Upper lobe of left lung (tissue), 6 donors: ENCODE data around the gene C3orf20. TPM values are rescaled to one million over a fixed set of nuclear protein-coding genes. Genes with fewer than 3 reads are reported as not detected.

Experiments
- ATAC-seq, 2 donors: fragments of 200-7000 bp; cut with Tn5 transposase; one replicate each; pipeline ENCODE4 v1.9.1; 2022; ENCODE audit warnings: mild to moderate bottlenecking in 2 of 2, moderate library complexity in 2 of 2; ENCODE audit not compliant: low FRiP score in 2 of 2
- DNase-seq, 2 donors: peaks; one replicate each; pipeline ENCODE4 v3.0.0-alpha.2; 2019 to 2020
- H3K27ac ChIP-seq, 4 donors: fragments of 200-600 bp; sonication (generic); one replicate each; pipeline ENCODE4 v1.5.1; 2016 to 2019
- H3K27me3 ChIP-seq, 4 donors: fragments of 200-600 bp; sonication (generic); one replicate each; pipeline ENCODE4 v1.5.1; 2017 to 2019
- H3K36me3 ChIP-seq, 4 donors: fragments of 200-600 bp; sonication (generic); one replicate each; pipeline ENCODE4 v1.5.1; 2016 to 2019
- H3K4me1 ChIP-seq, 4 donors: fragments of 200-600 bp; sonication (generic); one replicate each; pipeline ENCODE4 v1.5.1; 2018 to 2019
- H3K4me3 ChIP-seq, 4 donors: fragments of 200-600 bp; sonication (generic); one replicate each; pipeline ENCODE4 v1.5.1; 2017 to 2019; ENCODE audit warnings: mild to moderate bottlenecking in 2 of 4, moderate library complexity in 1 of 4
- H3K9me3 ChIP-seq, 4 donors: fragments of 200-600 bp; sonication (generic); one replicate each; pipeline ENCODE4 v1.5.1; 2018 to 2019
- EP300 ChIP-seq, 4 donors: sonication (generic); formaldehyde crosslinking; IDR thresholded peaks; one replicate each; pipeline ENCODE4 v1.5.1; 2017; ENCODE audit warnings: antibody characterized with exemption in 4 of 4, control low read depth in 2 of 4
- POLR2A ChIP-seq, 4 donors: fragments of 450-650 bp; IDR thresholded peaks; one replicate each; pipeline ENCODE4 v1.5.1; 2016 to 2017; ENCODE audit warnings: antibody characterized with exemption in 4 of 4, mild to moderate bottlenecking in 2 of 4
- POLR2AphosphoS5 ChIP-seq, 2 donors: sonication (generic); formaldehyde crosslinking; IDR thresholded peaks; one replicate each; pipeline ENCODE4 v1.5.1; 2017; ENCODE audit warnings: antibody characterized with exemption in 2 of 2
- WGBS, 2 donors: methylation state at CpG; one replicate each; pipeline ENCODE4 v1.1.5; 2017 to 2018; 5-methylcytosine and 5-hydroxymethylcytosine counted together
- total RNA-seq, 6 donors: library from RNA; depleted of rRNA in 4 of 6; stranded (reverse); fragments of >200 nt in 4 of 6; gene quantifications; one replicate each; pipeline versions ENCODE4 v1.1.0 to v1.2.1, GENCODE V29; 2016 to 2021
- TF ChIP-seq, protein P1 (sequence below), 6 experiments: fragments of 450-650 bp in 4 of 6; fragments of 200-600 bp in 2 of 6; sonication (generic) in 2 of 6; IDR thresholded peaks; one replicate each; pipeline ENCODE4 v1.5.1; 2016 to 2019; ENCODE audit warnings: antibody characterized with exemption in 6 of 6
- donor health status: DM: no; HTN: no; CAD: no; lungs with moderate emphysema.
- donor health status: DM: no; HTN: yes; CAD: no; lungs with severe emphysema.

The C3orf20 gene
- total RNA-seq, 6 donors from 2014 or later = 0.09 to 0.11 (median 0.10) TPM; not detected in 3

- no peak overlapping the region for H3K4me3 ChIP-seq
- no peaks in the 10 kb centered on the region for H3K36me3 ChIP-seq
- H3K27ac ChIP-seq = no peak overlapping the region
- DNase-seq (peak in 1 of 2 donors; percentile 1), ATAC-seq (no peak)
- WGBS, 2 donors = 83 to 93% methylated on average over 6 to 9 of the region's 9 CpGs
- TF ChIP-seq POLR2AphosphoS5 (IDR thresholded peaks at IDR 0.05) (no peak), POLR2A (IDR thresholded peaks at IDR 0.05) (no peak), EP300 (IDR thresholded peaks at IDR 0.05) (no peak)
- TF ChIP-seq, protein P1, sequence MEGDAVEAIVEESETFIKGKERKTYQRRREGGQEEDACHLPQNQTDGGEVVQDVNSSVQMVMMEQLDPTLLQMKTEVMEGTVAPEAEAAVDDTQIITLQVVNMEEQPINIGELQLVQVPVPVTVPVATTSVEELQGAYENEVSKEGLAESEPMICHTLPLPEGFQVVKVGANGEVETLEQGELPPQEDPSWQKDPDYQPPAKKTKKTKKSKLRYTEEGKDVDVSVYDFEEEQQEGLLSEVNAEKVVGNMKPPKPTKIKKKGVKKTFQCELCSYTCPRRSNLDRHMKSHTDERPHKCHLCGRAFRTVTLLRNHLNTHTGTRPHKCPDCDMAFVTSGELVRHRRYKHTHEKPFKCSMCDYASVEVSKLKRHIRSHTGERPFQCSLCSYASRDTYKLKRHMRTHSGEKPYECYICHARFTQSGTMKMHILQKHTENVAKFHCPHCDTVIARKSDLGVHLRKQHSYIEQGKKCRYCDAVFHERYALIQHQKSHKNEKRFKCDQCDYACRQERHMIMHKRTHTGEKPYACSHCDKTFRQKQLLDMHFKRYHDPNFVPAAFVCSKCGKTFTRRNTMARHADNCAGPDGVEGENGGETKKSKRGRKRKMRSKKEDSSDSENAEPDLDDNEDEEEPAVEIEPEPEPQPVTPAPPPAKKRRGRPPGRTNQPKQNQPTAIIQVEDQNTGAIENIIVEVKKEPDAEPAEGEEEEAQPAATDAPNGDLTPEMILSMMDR (IDR thresholded peaks at IDR 0.05) = no peak
- no peaks in the 10 kb centered on the region for H3K9me3 ChIP-seq
- no peaks in the 10 kb centered on the region for H3K4me1 ChIP-seq
- H3K27me3 ChIP-seq = no peaks in the 10 kb centered on the region
These were observed 28.3 kb downstream of the C3orf20 start for GRCh38 chr3:14703128-14703750.

DNA sequence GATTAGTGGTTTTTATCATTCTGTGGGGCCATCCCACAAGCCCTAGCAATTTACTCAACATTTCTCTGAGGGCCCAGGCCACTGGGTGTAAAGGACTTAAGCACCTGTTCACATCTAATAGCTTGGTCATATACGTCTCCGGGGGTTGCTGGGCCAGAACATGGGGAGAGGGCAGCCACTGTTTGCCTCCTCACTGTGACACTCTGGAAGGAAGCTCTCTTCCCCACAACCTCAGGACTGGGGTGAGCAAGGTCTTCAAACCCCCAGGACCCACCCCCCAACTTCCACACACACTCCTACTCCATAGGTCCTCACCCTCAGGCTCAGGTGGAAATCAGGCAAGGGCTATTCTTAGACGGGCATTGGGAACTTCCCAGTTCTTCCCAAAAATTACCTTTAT lies 28.9 kb downstream of the C3orf20 start:
- no peaks in the 10 kb centered on the region for H3K27me3 ChIP-seq
- 89 to 93% methylated on average over 3 of the region's 3 CpGs for WGBS, 2 donors
- ATAC-seq = no peak
- no peak overlapping the region for H3K27ac ChIP-seq
- no peaks in the 10 kb centered on the region for H3K36me3 ChIP-seq
- no peak for TF ChIP-seq EP300 (IDR thresholded peaks at IDR 0.05)
- TF ChIP-seq, protein P1 (IDR thresholded peaks at IDR 0.05) = no peak
- TF ChIP-seq POLR2A (IDR thresholded peaks at IDR 0.05) = no peak
- TF ChIP-seq POLR2AphosphoS5 (IDR thresholded peaks at IDR 0.05) = no peak
- H3K9me3 ChIP-seq = no peaks in the 10 kb centered on the region
- H3K4me3 ChIP-seq = no peak overlapping the region
- DNase-seq = no peak
- no peaks in the 10 kb centered on the region for H3K4me1 ChIP-seq

DNA sequence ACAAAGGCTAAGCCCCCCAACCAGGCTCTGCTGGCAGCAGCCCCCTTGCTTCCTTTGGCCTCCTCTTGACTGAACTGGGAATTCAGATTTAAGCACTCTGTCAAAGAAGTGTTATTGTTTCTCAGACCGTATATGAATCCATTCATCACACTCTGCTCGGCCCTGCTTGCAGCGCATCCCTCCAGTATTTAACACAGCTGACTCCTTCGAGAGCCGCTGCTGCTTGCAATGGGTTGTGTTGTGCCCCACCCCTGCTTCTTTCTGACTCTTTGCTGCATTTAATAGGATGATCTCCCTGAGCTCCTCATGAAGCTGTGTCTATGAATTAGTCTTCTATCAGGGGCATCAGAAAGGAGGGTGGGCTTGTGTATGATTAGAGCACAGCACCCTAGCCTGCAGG lies 31.2 kb downstream of the C3orf20 start:
- no peak for DNase-seq
- TF ChIP-seq, protein P1 (IDR thresholded peaks at IDR 0.05) = no peak

GRCh38 chr3:14716591-14716990 lies 41.6 kb downstream of the C3orf20 start:
- Histone ChIP-seq H3K4me1 (no peaks in the 10 kb centered on the region), H3K36me3 (no peaks in the 10 kb centered on the region), H3K4me3 (no peak overlapping the region), H3K9me3 (peaks cover 0 to 6% (median 2%) of the 10 kb centered on the region in 4 donors), H3K27me3 (no peaks in the 10 kb centered on the region), H3K27ac (no peak overlapping the region)
- 63 to 67% methylated on average over 1 of the region's 1 CpG for WGBS, 2 donors
- TF ChIP-seq POLR2AphosphoS5 (IDR thresholded peaks at IDR 0.05) (no peak), EP300 (IDR thresholded peaks at IDR 0.05) (no peak), POLR2A (IDR thresholded peaks at IDR 0.05) (no peak)
- TF ChIP-seq, protein P1 (IDR thresholded peaks at IDR 0.05) = no peak
- ATAC-seq (peak in 1 of 2 donors; percentile 44), DNase-seq (no peak)

More for the DNA sequence above, 31.2 kb downstream of the C3orf20 start:
- Histone ChIP-seq H3K27ac (no peak overlapping the region), H3K27me3 (no peaks in the 10 kb centered on the region), H3K9me3 (no peaks in the 10 kb centered on the region), H3K36me3 (no peaks in the 10 kb centered on the region), H3K4me3 (no peak overlapping the region), H3K4me1 (no peaks in the 10 kb centered on the region)
- 74 to 82% methylated on average over 5 of the region's 5 CpGs for WGBS, 2 donors
- ATAC-seq = no peak

DNA sequence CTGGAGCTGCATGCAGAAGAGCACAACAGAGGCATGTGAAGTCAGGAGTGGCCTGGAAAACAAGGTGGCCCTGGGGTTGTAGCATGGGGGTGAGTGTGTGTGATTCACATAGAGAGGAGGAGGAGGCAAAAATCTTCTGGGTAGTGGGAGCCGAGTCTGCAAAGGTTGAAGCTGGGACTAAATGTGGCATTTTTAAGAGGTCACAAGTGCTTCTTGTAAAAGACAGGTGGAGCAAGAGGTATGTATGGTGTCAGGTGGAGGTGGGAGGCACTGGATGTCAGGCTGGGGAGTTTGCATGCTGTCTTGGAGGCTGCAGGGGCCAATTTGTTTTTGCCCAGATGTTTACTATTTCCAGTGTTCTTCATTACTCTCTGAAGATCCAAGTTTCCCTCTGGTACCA lies 42.4 kb downstream of the C3orf20 start:
- no peak overlapping the region for H3K27ac ChIP-seq
- H3K4me3 ChIP-seq = no peak overlapping the region
- H3K27me3 ChIP-seq = no peaks in the 10 kb centered on the region
- H3K4me1 ChIP-seq = no peaks in the 10 kb centered on the region
- no peak for TF ChIP-seq EP300 (IDR thresholded peaks at IDR 0.05)
- no peak for TF ChIP-seq POLR2A (IDR thresholded peaks at IDR 0.05)
- no peak for TF ChIP-seq POLR2AphosphoS5 (IDR thresholded peaks at IDR 0.05)
- TF ChIP-seq, protein P1 (IDR thresholded peaks at IDR 0.05) = no peak
- no peaks in the 10 kb centered on the region for H3K36me3 ChIP-seq
- 59 to 76% methylated on average over 1 of the region's 1 CpG for WGBS, 2 donors
- ATAC-seq = no peak
- no peak for DNase-seq
- H3K9me3 ChIP-seq = peaks cover 0 to 6% (median 2%) of the 10 kb centered on the region in 4 donors
